Adrenal gland (tissue), 12 donors: Measurements from ENCODE around the gene DLGAP1. TPM values are rescaled to one million over a fixed set of nuclear protein-coding genes. Genes with fewer than 3 reads are reported as not detected.

ENCODE experiments used
- DNase-seq, 7 donors: peaks; one replicate each; pipeline ENCODE4 v3.0.0-alpha.2; 2019 to 2020
- H3K27ac ChIP-seq, 5 donors: fragments of 200-600 bp; sonication (generic) in 4 of 5; 1 replicate in 3 of 5; 2 replicates in 2 of 5; pipeline versions ENCODE4 v1.5.1 to v1.8.0; 2016 to 2020; ENCODE audit warnings: mild to moderate bottlenecking in 1 of 5
- H3K27me3 ChIP-seq: fragments of 200-600 bp; 2 replicates; pipeline ENCODE4 v1.8.0; 2021
- H3K36me3 ChIP-seq, 2 donors: fragments of 200-600 bp; replicated peaks in 1 of 2; 1 replicate in 1 of 2; 2 replicates in 1 of 2; pipeline versions ENCODE4 v1.5.1 to v1.8.0; 2018 to 2022
- H3K4me1 ChIP-seq, 2 donors: fragments of 200-600 bp; replicated peaks in 1 of 2; 1 replicate in 1 of 2; 2 replicates in 1 of 2; pipeline versions ENCODE4 v1.5.1 to v1.8.0; 2018 to 2021
- H3K4me3 ChIP-seq, 4 donors: fragments of 200-600 bp; sonication (generic) in 3 of 4; one replicate each; pipeline ENCODE4 v1.5.1; 2016 to 2018
- H3K9me3 ChIP-seq, 3 donors: fragments of 200-600 bp; sonication (generic) in 1 of 3; replicated peaks in 1 of 3; 1 replicate in 2 of 3; 2 replicates in 1 of 3; pipeline versions ENCODE4 v1.5.1 to v1.8.0; 2016 to 2021
- CTCF ChIP-seq, 6 experiments: fragments of 450-650 bp in 4 of 6; fragments of 200-600 bp in 2 of 6; sonication (generic) in 1 of 6; IDR thresholded peaks; 1 replicate in 5 of 6; 2 replicates in 1 of 6; pipeline versions ENCODE4 v1.5.1 to v1.8.0; 2016 to 2021; ENCODE audit warnings: antibody characterized with exemption in 6 of 6, mild to moderate bottlenecking in 2 of 6, moderate library complexity in 1 of 6
- POLR2A ChIP-seq, 2 donors: fragments of 450-650 bp; IDR thresholded peaks; one replicate each; pipeline ENCODE4 v1.6.1; 2017; ENCODE audit warnings: antibody characterized with exemption in 2 of 2, mild to moderate bottlenecking in 2 of 2, moderate library complexity in 1 of 2
- whole genome bisulfite sequencing, 4 donors: extraction: QIAGEN DNeasy Blood & Tissue Kit in 2 of 4; methylation state at CpG; one replicate each; pipeline versions ENCODE4 v1.1.5 to v1.1.7; 2013 to 2017; 5-methylcytosine and 5-hydroxymethylcytosine counted together
- intact Hi-C, 2 donors: fragments of 100-400 bp; cut with DNase I; formaldehyde crosslinking; loops; one replicate each; pipeline versions ENCODE4 v1.14.1 to v1.15.0; 2022 to 2023
- polyA plus RNA-seq, 3 donors: library from polyadenylated mRNA; stranded (reverse); fragments of 200-250 nt in 2 of 3; fragments of 350-450 nt in 1 of 3; fragmentation: Illumina TruSeq in 1 of 3; extraction: RNeasy Lipid Tissue Mini Kit (QIAGEN cat#74804) in 1 of 3; gene quantifications; one replicate each; pipeline ENCODE4 v1.2.3, GENCODE V29; 2013 to 2014
- total RNA-seq, 9 donors: library from RNA; depleted of rRNA in 4 of 9; stranded (reverse); fragments of >200 nt in 4 of 9; fragments of 120-200 nt in 1 of 9; fragmentation: NEBNext Ultra II Directional in 1 of 9; extraction: Animal tissue kit (Norgen Biotek cat#: 25700) in 1 of 9; gene quantifications; one replicate each; pipeline versions ENCODE4 v1.1.0 to v1.2.4, GENCODE V29; 2013 to 2023
- donor health status: healthy with polysubstance abuse.
- donor health status: Bipolar disorder and iron deficiency.
- donor health status: DM: yes; HTN: yes; CAD: no.
- donor health status: DM: no; HTN: no; CAD: no.
- donor health status: DM: no; HTN: no; CAD: no.
- donor health status: DM: yes; HTN: yes; CAD: no.

Gene DLGAP1
- total and polyA plus RNA-seq, 12 donors, result 1.7 to 30.9 (median 12.9) TPM

GRCh38 chr18:3901042-3901441, 554.1 kb downstream of the DLGAP1 start:
- Histone ChIP-seq H3K9me3 (no peaks in the 10 kb centered on the region), H3K36me3 (no peaks in the 10 kb centered on the region), H3K4me3 (no peak overlapping the region), H3K27me3 (no peaks in the 10 kb centered on the region), H3K27ac (no peak overlapping the region), H3K4me1 (no peaks in the 10 kb centered on the region)
- no peak for DNase-seq
- intact Hi-C loops, result no loop called here
- TF ChIP-seq CTCF (IDR thresholded peaks at IDR 0.05), result no peak
- WGBS, 4 donors, result 88 to 92% (median 91%) methylated on average over 8 of the region's 8 CpGs

GRCh38 chr18:3900327-3900726, 554.8 kb downstream of the DLGAP1 start:
- 82 to 91% (median 89%) methylated on average over 2 of the region's 2 CpGs for WGBS, 4 donors
- no peak for DNase-seq

GRCh38 chr18:3898861-3899613, 556.1 kb downstream of the DLGAP1 start:
- 87 to 92% (median 89%) methylated on average over 4 of the region's 4 CpGs for WGBS, 4 donors
- Histone ChIP-seq H3K4me1 (no peaks in the 10 kb centered on the region), H3K9me3 (no peaks in the 10 kb centered on the region), H3K27me3 (no peaks in the 10 kb centered on the region), H3K27ac (no peak overlapping the region), H3K36me3 (no peaks in the 10 kb centered on the region), H3K4me3 (no peak overlapping the region)
- no peak for DNase-seq
- TF ChIP-seq POLR2A (IDR thresholded peaks at IDR 0.05) (no peak), CTCF (IDR thresholded peaks at IDR 0.05) (no peak)
- intact Hi-C loops, result no loop called here

More at GRCh38 chr18:3900327-3900726, 554.8 kb downstream of the DLGAP1 start:
- no peaks in the 10 kb centered on the region for H3K36me3 ChIP-seq
- no peak for TF ChIP-seq POLR2A (IDR thresholded peaks at IDR 0.05)
- TF ChIP-seq CTCF (IDR thresholded peaks at IDR 0.05), result no peak
- intact Hi-C loops, result no loop called here
- no peaks in the 10 kb centered on the region for H3K4me1 ChIP-seq
- H3K27me3 ChIP-seq, result no peaks in the 10 kb centered on the region
- H3K4me3 ChIP-seq, result no peak overlapping the region
- no peak overlapping the region for H3K27ac ChIP-seq
- no peaks in the 10 kb centered on the region for H3K9me3 ChIP-seq

GRCh38 chr18:3892152-3892551, 563.0 kb downstream of the DLGAP1 start:
- no peaks in the 10 kb centered on the region for H3K9me3 ChIP-seq
- H3K4me3 ChIP-seq, result no peak overlapping the region
- H3K4me1 ChIP-seq, result peaks cover 2 to 3% of the 10 kb centered on the region in 2 donors
- TF ChIP-seq CTCF (IDR thresholded peaks at IDR 0.05) (no peak), POLR2A (IDR thresholded peaks at IDR 0.05) (no peak)
- WGBS, 4 donors, result 69 to 82% (median 74%) methylated on average over 2 of the region's 2 CpGs
- H3K36me3 ChIP-seq, result no peaks in the 10 kb centered on the region
- no peak for DNase-seq
- H3K27me3 ChIP-seq, result no peaks in the 10 kb centered on the region
- intact Hi-C loops, result no loop called here
- no peak overlapping the region for H3K27ac ChIP-seq
